Activated CD4-positive, alpha-beta T cell treated with anti-CD3 and anti-CD28 coated beads, Interleukin-2, amount 50 U/mL, for 24 hours (primary cell): ENCODE results near the gene RAB14.
"Not testable (repeated sequence)": the region's sequence is repeated elsewhere in the genome, so short reads cannot be mapped to it uniquely, and the experiment has no call there.

Experiments
- DNase-seq, 2 donors: peaks; one replicate each; pipeline ENCODE4 v3.0.0-alpha.2; 2020; ENCODE audit warnings: low read depth in 1 of 2, low spot score in 1 of 2

Gene RAB14

DNA sequence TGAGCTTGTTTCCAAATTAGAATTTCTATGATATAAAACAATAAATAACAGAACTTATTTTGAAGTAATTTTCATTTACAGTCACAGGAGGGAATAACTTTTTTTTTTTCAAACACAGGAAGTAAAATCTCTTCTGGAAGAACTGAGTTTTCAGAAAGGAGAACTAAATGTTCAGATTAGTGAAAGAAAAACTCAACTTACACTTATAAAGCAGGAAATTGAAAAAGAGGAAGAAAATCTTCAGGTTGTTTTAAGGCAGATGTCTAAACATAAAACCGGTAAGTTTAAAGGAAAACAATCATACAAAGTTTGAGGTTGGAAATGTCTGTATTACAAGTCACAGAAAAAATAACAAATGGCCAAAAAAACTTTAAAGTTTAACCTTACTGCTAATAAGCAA is 41.6 kb downstream of the RAB14 start:
- no peak for DNase-seq

DNA sequence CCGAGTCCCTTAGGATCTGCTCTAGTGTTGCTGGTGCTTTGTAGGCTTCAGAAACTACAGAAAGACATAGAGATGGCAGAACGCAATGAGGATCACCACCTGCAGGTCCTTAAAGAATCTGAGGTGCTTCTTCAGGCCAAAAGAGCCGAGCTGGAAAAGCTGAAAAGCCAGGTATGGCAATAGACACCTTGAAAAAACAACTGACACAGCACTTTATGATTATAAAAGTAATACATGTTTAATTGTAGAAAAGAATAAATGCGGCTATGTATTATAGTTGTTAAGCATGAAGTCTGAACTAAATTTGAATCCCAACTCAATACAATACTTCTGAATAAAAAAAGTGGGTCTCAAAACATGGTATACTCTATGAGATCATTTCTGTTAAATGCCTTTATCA is 43.7 kb downstream of the RAB14 start:
- DNase-seq, result no peak

DNA sequence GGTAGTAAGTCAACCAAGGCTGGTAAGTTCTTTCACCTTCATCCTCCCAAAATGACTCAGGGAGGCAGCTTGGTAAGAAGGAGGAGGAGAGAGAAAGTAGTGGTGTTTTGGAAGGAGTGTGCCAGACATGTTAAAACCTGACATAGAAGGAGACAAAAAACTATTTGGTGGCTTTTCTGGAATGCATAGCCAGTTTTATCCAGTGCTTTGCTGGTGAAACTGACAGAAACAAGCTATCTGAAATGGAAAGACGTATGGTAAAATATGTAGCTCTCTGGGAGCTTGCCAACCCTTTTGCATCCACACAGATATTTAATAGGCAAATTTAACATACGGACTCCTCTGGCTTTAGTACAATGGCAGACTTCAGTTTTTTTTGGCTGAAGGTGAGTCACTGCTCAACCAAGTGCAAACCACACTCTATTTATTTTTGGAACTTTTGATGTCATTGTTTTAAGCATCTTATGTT is 45.4 kb downstream of the RAB14 start:
- no peak for DNase-seq

DNA sequence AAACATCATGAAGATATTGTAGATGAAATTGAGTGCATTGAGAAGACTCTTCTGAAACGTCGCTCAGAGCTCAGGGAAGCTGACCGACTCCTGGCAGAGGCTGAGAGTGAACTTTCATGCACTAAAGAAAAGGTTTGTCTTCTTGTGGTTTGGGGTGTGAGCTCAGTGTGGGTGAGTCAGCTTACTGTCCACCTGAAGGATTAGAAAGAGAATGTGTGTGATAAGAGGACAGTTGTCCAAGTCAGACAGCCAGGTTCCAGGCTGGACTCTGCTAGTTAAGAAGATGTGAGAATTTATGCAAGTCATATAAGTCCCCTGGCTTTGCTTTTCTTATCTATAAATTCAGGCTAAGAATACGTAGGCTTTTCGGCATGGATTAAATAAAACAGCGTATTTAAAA is 46.9 kb downstream of the RAB14 start:
- no peak for DNase-seq

DNA sequence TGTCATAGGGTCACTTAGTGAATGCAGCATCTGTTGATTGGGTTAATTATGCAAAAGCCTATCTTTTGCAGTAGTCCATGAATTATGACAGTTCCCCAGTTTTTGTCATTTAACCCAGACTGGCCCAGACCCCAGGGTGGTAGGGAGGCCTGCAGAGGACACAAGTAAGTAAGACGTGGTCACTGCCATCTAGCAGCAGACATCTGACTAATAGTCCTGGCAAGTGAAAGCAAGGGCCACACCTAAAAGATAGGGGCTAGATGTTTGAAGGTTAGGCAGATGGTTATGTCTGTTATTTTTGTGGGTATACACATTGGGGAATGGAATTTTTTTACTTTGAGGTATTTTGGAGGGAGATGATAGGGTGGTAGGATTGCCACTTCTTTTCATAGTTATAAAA is 48.0 kb downstream of the RAB14 start:
- DNase-seq, result no peak

DNA sequence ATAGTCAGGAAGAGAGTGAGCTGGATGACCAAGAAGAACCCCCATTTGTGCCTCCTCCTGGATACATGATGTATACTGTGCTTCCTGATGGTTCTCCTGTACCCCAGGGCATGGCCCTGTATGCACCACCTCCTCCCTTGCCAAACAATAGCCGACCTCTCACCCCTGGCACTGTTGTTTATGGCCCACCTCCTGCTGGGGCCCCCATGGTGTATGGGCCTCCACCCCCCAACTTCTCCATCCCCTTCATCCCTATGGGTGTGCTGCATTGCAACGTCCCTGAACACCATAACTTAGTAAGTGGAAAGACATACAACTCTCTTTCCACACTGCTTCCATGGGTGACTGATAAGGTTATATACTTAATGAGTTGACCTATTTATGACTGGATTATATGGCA is 51.5 kb downstream of the RAB14 start:
- no peak for DNase-seq

DNA sequence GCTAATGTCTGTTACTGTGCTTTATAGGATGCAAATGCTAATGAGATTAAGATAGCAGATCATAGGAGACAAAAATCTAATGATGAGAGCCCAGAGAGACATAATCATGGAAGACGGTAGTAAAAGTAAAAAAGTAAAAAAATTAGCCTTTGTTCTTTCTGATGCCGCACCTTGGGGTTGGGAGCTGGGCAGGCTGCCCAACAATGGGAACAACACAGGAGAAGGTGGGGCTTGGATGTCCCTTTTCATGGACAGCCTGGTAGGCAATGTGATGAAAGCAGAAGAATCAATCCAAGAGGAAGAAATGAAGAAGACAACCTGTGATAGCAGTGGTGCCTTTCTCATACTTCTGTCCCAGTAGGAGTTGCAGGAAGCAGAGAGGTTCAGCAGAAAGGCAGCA is 57.2 kb downstream of the RAB14 start:
- DNase-seq, result no peak

DNA sequence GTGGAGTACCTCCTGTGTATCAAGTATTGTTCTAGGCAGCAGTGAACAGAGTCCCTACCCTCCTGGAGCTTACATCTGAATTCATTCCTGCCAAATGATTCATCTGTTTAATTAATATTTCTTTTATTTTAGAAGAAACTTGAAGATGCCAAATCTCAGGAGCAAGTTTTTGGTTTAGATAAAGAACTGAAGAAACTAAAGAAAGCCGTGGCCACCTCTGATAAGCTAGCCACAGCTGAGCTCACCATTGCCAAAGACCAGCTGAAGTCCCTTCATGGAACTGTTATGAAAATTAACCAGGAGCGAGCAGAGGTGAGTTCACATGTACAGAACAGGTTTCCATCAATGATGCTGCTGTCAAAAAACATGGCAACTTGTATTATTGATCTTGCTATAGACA is 57.9 kb downstream of the RAB14 start:
- DNase-seq, result no peak

DNA sequence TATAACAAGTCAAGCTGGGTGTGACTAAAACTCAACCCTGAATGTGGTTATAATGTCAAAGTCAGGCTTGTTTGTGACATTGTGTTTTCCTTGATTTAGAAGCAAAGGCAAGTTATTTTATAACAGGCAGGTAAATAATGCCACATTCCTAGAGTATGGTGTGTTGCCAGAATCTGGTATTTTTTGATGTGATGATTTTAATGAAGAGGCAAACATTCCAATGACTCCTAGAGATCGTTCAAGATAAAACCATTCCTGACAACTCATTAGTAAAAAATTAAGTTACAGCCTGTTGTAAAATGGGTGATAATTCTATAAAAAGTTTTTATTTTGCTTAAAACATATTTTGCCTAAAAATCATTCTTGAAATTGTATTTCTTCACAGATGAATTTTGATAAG is 60.0 kb downstream of the RAB14 start:
- DNase-seq, result no peak

DNA sequence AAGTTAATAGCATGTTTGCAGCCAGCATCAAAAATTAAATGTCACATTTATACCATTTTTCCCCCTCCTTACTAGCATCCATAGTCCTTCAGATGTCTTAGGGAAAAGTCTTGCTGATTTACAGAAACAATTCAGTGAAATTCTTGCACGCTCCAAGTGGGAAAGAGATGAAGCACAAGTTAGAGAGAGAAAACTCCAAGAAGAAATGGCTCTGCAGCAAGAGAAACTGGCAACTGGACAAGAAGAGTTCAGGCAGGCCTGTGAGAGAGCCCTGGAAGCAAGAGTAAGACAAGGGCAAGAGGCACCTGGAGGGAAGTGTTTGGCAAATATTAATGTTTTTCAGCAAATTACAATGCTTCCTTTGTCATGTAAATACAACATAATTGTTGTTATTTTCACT is 60.4 kb downstream of the RAB14 start:
- no peak for DNase-seq

DNA sequence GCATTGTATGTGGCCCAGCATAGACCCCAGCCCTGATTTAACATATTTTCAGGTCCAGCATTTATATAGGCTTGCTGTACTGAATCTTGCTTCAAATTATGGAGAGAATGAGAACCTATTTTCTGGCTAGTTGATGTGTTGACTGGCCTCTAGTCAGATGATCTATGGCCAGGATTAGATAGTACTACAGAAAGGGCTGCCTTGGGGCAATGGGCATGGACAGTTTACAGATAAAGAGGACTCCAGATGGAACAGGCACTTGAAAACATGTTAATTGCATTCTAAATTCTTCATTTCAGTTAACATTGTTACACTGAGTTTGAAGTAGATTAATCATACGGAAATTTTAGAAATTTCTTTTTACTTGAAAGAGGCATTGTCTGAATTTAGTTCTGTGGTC is 61.5 kb downstream of the RAB14 start:
- DNase-seq, result no peak

DNA sequence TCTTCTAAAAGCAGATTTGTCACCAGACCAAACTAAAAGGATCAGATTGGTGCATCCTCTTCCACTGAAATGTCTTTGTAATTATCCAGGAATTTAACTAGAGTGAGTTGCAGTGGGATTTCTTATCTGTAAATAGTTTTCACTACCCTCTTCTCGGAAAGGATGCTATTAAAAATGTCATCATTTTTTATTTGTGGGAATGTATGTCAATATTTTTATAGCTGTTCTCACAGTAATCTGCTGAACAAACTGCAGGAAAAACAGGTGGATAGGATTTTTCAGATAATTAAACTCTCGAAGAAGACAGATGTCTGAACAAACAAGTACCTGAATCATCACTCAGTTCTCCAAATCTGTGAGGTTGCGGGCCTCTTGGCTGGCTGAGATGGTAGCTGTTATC is 62.7 kb downstream of the RAB14 start:
- DNase-seq, result no peak

DNA sequence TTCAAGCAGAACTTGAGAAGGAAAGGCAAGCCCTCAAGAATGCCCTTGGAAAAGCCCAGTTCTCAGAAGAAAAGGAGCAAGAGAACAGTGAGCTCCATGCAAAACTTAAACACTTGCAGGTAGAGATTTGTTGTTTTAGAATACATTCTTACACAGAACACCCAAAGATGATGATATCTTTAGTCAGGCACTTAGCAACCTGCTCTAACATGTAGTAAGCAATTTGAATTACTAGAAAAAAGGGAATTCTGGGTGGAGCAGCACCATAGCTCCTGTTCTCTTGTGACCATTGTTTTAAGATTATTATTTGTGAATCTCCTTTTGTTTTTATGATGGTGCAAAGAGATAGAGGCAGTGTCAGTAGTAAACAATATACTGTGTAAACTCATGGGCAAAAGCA is 63.1 kb downstream of the RAB14 start:
- no peak for DNase-seq

DNA sequence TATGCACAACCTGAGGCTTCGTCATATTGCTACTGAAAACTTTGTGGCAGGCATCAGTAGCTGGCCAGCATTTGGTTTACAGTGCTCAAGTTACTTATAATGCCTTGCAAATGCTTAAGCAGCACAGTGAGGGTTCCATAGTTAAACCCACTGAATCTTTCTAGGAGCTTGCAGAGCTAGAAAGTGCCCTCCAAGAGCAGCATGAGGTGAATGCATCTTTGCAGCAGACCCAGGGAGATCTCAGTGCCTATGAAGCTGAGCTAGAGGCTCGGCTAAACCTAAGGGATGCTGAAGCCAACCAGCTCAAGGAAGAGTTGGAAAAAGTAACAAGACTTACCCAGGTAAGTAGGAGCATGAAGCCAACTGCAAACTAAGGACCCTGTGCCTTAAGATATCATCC is 66.0 kb downstream of the RAB14 start:
- DNase-seq, result no peak

DNA sequence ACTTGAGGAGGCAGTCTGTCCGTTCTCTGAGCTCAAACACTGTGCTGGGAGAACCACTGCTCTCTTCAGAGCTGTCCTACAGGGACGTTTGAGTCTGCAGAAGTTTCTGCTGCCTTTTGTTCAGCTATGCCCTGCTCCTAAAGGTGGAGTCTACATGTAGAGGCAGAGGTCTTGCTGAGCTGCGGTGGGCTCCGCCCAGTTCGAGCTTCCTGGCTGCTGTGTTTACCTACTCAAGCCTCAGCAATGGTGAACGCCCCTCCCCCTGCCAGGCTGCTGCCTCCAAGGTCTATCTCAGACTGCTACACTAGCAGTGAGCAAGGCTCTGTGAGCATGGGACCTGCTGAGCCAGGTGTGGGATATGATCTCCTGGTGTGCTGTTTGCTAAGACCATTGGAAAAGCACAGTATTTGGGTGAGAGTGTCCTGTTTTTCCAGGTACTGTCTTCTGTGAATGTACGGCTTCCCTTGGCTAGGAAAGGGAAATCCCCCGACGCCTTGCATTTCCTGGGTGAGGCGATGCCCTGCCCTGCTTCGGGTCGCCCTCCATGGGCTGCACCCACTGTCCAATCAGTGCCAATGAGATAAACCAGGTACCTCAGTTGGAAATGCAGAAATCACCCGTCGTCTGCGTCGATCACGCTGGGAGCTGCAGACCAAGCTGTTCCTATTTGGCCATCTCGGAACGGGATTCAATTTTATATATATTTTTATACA is 68.4 kb downstream of the RAB14 start:
- DNase-seq, result peak in 1 of 2 donors; percentile 30

DNA sequence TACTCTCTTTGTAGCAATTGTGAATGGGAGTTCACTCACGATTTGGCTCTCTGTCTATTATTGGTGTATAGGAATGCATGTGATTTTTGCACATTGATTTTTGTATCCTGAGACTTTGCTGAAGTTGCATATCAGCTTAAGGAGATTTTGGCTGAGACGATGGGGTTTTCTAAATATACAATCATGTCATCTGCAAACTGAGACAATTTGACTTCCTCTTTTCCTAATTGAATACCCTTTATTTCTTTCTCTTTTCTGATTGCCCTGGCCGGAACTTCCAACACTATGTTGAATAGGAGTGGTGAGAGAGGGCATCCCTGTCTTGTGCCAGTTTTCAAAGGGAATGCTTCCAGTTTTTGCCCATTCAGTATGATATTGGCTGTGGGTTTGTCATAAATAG is 72.3 kb downstream of the RAB14 start:
- not testable (repeated sequence) for DNase-seq
